Esophagus muscularis mucosa (tissue), 4 donors: Measurements from ENCODE around the gene ADAMTS17. TPM values are rescaled to one million over a fixed set of nuclear protein-coding genes. Genes with fewer than 3 reads are reported as not detected.
A peak's percentile ranks its signal among the peaks of the same experiment; 100 is the strongest.
"Not testable (repeated sequence)": the region's sequence is repeated elsewhere in the genome, so short reads cannot be mapped to it uniquely, and the experiment has no call there.

Experiments
- DNase-seq: peaks from one replicate; pipeline ENCODE4 v3.0.0-alpha.2; 2017; ENCODE audit errors: extremely low spot score
- H3K27ac ChIP-seq, 4 donors: fragments of 200-600 bp; sonication (generic); replicated peaks in 1 of 4; 1 replicate in 3 of 4; 2 replicates in 1 of 4; pipeline ENCODE4 v1.5.1; 2016 to 2019; ENCODE audit warnings: mild to moderate bottlenecking in 1 of 4
- H3K27me3 ChIP-seq, 4 donors: fragments of 200-600 bp; sonication (generic); one replicate each; pipeline versions ENCODE4 v1.5.1 to v1.6.0; 2016 to 2019
- H3K36me3 ChIP-seq, 4 donors: fragments of 200-600 bp; sonication (generic); one replicate each; pipeline ENCODE4 v1.5.1; 2016 to 2019
- H3K4me1 ChIP-seq, 4 donors: fragments of 200-600 bp; sonication (generic); one replicate each; pipeline ENCODE4 v1.5.1; 2016 to 2019
- H3K4me3 ChIP-seq, 4 donors: fragments of 200-600 bp; sonication (generic); 1 replicate in 2 of 4; 2 replicates in 2 of 4; pipeline ENCODE4 v1.5.1; 2016 to 2019; ENCODE audit warnings: mild to moderate bottlenecking in 4 of 4, moderate library complexity in 1 of 4
- H3K9me3 ChIP-seq, 4 donors: fragments of 200-600 bp; sonication (generic); 1 replicate in 3 of 4; 2 replicates in 1 of 4; pipeline ENCODE4 v1.5.1; 2016 to 2019
- CTCF ChIP-seq, 3 experiments: fragments of 200-600 bp in 2 of 3; fragments of 450-650 bp in 1 of 3; sonication (generic) in 2 of 3; IDR thresholded peaks; one replicate each; pipeline ENCODE4 v1.5.1; 2017 to 2019; ENCODE audit warnings: antibody characterized with exemption in 3 of 3, mild to moderate bottlenecking in 2 of 3, moderate library complexity in 1 of 3
- EP300 ChIP-seq: sonication (generic); formaldehyde crosslinking; IDR thresholded peaks from one replicate; pipeline ENCODE4 v1.6.1; 2017; ENCODE audit warnings: antibody characterized with exemption
- POLR2A ChIP-seq: fragments of 450-650 bp; IDR thresholded peaks from one replicate; pipeline ENCODE4 v1.6.1; 2017; ENCODE audit warnings: antibody characterized with exemption, moderate library complexity, mild to moderate bottlenecking, low read depth
- POLR2AphosphoS5 ChIP-seq, 2 donors: sonication (generic); formaldehyde crosslinking; IDR thresholded peaks; one replicate each; pipeline ENCODE4 v1.6.1; 2017; ENCODE audit warnings: antibody characterized with exemption in 2 of 2
- WGBS: methylation state at CpG from one replicate; pipeline ENCODE4 v1.1.5; 2018; 5-methylcytosine and 5-hydroxymethylcytosine counted together
- intact Hi-C: fragments of 100-400 bp; cut with DNase I; formaldehyde crosslinking; loops from one replicate; pipeline ENCODE4 v1.15.1; 2023
- total RNA-seq, 4 donors: library from RNA; depleted of rRNA; stranded (reverse); fragments of >200 nt; gene quantifications; one replicate each; pipeline versions ENCODE4 v1.1.0 to v1.2.1, GENCODE V29; 2016

ADAMTS17 gene
- total RNA-seq, 4 donors from 2014 or later = 5.3 to 12.0 (median 6.6) TPM

- Histone ChIP-seq H3K4me1 (no peaks in the 10 kb centered on the region), H3K9me3 (no peaks in the 10 kb centered on the region), H3K27ac (no peak overlapping the region), H3K27me3 (no peaks in the 10 kb centered on the region), H3K4me3 (no peak overlapping the region), H3K36me3 (peaks cover 0 to 6% (median 3%) of the 10 kb centered on the region in 4 donors)
- TF ChIP-seq POLR2A (no peak), POLR2AphosphoS5 (IDR thresholded peaks at IDR 0.05) (no peak), EP300 (no peak), CTCF (IDR thresholded peaks at IDR 0.05) (no peak)
- WGBS = 87% methylated on average over 13 of the region's 13 CpGs
- intact Hi-C loops = no loop called here
- no peak for DNase-seq
Observed at GRCh38 chr15:100095541-100096247, 246.1 kb downstream of the ADAMTS17 start.

GRCh38 chr15:100094127-100094510 is 247.7 kb downstream of the ADAMTS17 start:
- Histone ChIP-seq H3K4me3 (no peak overlapping the region), H3K9me3 (no peaks in the 10 kb centered on the region), H3K27me3 (no peaks in the 10 kb centered on the region), H3K36me3 (peaks cover 0 to 6% (median 3%) of the 10 kb centered on the region in 4 donors), H3K4me1 (no peaks in the 10 kb centered on the region), H3K27ac (no peak overlapping the region)
- intact Hi-C loops = no loop called here
- TF ChIP-seq EP300 (no peak), POLR2AphosphoS5 (IDR thresholded peaks at IDR 0.05) (no peak)
- DNase-seq = no peak
- 80% methylated on average over 3 of the region's 3 CpGs for WGBS

GRCh38 chr15:100093211-100094126 is 248.3 kb downstream of the ADAMTS17 start:
- no peak overlapping the region for H3K4me3 ChIP-seq
- intact Hi-C loops = no loop called here
- no peaks in the 10 kb centered on the region for H3K9me3 ChIP-seq
- no peaks in the 10 kb centered on the region for H3K27me3 ChIP-seq
- no peak for TF ChIP-seq CTCF (IDR thresholded peaks at IDR 0.05)
- no peak for TF ChIP-seq POLR2AphosphoS5 (IDR thresholded peaks at IDR 0.05)
- no peak for TF ChIP-seq EP300
- no peak for TF ChIP-seq POLR2A
- no peaks in the 10 kb centered on the region for H3K4me1 ChIP-seq
- no peak for DNase-seq
- H3K27ac ChIP-seq = no peak overlapping the region
- peaks cover 0 to 6% (median 3%) of the 10 kb centered on the region in 4 donors for H3K36me3 ChIP-seq
- 70% methylated on average over 13 of the region's 13 CpGs for WGBS

GRCh38 chr15:100092034-100092433 is 249.7 kb downstream of the ADAMTS17 start:
- H3K27ac ChIP-seq = no peak overlapping the region
- peak; percentile 72 for DNase-seq
- TF ChIP-seq CTCF (IDR thresholded peaks at IDR 0.05) = no peak
- no peak for TF ChIP-seq POLR2AphosphoS5 (IDR thresholded peaks at IDR 0.05)
- no peak for TF ChIP-seq POLR2A
- TF ChIP-seq EP300 = no peak
- H3K4me1 ChIP-seq = no peaks in the 10 kb centered on the region
- no peaks in the 10 kb centered on the region for H3K9me3 ChIP-seq
- no peak overlapping the region for H3K4me3 ChIP-seq
- peaks cover 0 to 6% (median 3%) of the 10 kb centered on the region in 4 donors for H3K36me3 ChIP-seq
- H3K27me3 ChIP-seq = no peaks in the 10 kb centered on the region
- intact Hi-C loops = no loop called here
- WGBS = 83% methylated on average over 9 of the region's 9 CpGs

GRCh38 chr15:100090411-100090810 is 251.4 kb downstream of the ADAMTS17 start:
- peaks cover 0 to 5% (median under 1%) of the 10 kb centered on the region in 4 donors for H3K36me3 ChIP-seq
- H3K27ac ChIP-seq = no peak overlapping the region
- DNase-seq = peak; percentile 60
- TF ChIP-seq EP300 (no peak), POLR2AphosphoS5 (IDR thresholded peaks at IDR 0.05) (no peak), CTCF (IDR thresholded peaks at IDR 0.05) (no peak), POLR2A (no peak)
- H3K27me3 ChIP-seq = no peaks in the 10 kb centered on the region
- no peaks in the 10 kb centered on the region for H3K4me1 ChIP-seq
- no peak overlapping the region for H3K4me3 ChIP-seq
- H3K9me3 ChIP-seq = no peaks in the 10 kb centered on the region
- intact Hi-C loops = no loop called here
- WGBS = 91% methylated on average over 11 of the region's 11 CpGs

GRCh38 chr15:100084042-100084821 is 257.5 kb downstream of the ADAMTS17 start:
- H3K27ac ChIP-seq, intact Hi-C loops, DNase-seq, H3K4me1 ChIP-seq, H3K4me3 ChIP-seq, H3K27me3 ChIP-seq, H3K9me3 ChIP-seq, H3K36me3 ChIP-seq: not testable (repeated sequence)
- 81% methylated on average over 11 of the region's 17 CpGs for WGBS
